Fibroblast of peridontal ligament (primary cell): ENCODE measurements around the gene KIF13A.
A peak's percentile ranks its signal among the peaks of the same experiment; 100 is the strongest.
"Not testable (repeated sequence)": the region's sequence is repeated elsewhere in the genome, so short reads cannot be mapped to it uniquely, and the experiment has no call there.

Experiments used
- DNase-seq: peaks from one replicate; pipeline ENCODE4 v3.0.0-alpha.2; 2010; ENCODE audit errors: extremely low read depth

Gene KIF13A

DNA sequence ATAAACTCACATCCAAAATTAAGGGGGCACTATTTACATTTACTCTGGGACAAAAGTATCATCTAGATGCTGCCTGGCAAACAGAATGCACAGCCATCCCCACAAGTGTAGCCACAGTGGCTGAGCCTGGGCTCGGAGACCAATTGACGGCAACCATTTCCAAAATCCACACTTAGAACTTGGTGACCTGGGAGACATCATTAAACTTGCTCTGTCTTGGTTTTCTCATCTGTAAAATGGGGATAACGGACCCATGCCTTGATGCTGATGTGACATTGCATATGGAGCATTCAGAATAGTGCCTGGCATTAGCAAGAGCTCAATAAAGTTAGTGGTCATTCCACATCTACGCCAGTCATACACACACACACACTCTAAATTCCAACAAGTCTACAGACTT, 140.7 kb downstream of the KIF13A start:
- DNase-seq = no peak

DNA sequence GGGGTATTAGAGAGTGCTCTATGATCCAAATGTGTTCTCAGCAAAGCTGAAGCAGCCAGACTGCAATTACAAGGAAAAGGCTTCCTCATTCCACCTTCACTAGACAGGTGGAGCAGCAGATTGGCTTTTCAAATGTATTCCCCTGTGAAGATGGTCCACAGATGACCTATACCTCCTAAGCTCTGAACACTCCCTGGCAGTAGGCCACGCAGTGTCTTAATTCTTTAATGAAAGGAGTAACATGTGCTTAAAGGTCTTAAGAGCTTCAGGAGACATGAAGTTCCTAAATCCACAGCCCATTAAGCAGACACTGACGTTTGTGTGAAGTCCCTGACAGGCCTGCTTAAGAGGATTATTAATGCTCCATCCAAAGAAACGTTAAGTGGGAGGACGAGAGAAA, 141.8 kb downstream of the KIF13A start:
- DNase-seq = no peak

DNA sequence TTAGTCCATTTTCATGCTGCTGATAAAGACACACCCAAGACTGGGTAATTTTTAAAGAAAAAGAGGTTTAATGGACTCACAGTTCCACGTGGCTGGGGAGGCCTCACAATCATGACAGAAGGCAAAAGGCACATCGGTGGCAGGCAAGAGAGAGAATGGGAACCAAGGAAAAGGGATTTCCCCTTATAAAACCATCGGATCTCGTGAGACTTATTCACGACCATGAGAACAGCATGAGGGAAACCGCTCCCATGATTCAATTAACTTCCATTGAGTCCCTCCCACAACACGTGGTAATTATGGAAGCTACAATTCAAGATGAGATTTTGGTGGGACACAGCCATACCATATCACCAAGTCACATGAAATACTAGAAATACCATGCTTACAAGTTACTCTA, 142.5 kb downstream of the KIF13A start:
- DNase-seq = not testable (repeated sequence)

DNA sequence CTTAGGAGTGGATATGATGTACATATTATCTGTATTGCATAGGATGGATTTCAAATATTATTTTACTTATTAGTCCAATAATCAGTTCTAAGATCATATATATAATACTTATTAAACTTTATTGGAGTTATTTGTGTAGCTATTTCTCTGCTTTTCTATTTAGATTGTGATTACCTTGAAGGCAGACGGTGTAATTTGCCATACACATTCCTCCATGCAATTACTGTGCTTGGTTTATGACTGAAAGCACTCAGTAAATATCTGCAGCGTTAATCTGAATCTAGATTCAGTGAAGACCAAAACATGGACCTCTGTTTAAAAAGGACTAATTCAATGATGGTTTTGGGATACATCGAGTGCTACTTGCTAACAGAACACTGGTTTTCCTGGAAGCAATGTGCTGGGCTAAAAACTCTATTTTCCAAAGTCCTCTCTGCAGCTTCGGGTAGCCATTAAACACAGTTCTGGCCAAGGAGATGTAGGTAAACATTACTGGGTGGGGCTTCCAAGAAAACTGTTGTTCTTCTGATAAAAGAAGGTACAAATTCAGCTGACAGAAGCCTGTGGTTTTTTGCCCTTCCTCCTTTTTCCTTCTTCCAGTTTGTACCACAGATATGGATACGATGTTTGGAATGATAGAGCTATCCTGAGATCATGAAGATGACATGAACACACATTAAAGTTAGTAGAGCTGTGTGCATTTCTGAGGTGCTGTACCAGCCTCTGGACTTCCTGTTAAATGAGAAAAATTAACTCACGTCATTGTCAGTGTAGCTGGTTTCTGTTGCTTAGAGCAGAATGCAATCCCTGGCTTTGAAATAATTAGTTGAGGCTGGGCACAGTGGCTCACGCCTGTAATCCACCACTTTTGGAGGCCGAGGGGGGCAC, 144.3 kb downstream of the KIF13A start:
- no peak for DNase-seq

DNA sequence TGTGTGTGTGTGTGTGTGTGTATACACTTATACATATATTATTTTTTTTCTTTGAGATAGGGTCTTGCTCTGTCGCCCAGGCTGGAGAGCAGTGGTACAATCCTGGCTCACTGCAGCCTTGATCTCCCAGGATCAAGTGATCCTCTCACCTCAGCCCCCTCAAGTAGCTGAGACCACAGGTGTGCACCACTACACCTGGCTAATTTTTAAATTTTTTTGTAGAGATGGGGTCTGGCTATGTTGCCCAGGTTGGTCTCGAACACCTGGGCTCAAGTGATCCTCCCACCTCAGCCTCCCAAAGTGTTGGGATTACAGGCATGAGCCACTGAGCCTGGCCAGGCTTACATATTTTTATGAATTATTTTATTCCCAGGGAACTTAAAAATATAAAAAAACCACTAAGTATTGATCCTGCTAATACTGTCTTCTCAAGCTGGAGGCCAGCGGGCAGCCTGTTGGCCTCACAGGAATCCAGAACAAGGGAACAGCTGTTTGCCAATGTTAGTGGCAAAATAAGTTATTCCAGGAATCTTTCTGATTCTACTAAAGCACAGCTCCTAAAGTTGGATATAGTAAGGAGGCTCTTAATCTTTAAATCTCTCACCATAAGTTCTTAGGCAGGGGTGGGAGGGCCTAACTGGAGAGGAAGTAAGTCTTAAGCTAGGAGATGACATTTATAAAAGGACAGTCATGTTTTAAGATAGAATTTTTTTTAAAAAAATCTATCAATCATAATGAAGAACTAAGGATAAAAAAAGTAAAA, 145.2 kb downstream of the KIF13A start:
- DNase-seq = no peak

DNA sequence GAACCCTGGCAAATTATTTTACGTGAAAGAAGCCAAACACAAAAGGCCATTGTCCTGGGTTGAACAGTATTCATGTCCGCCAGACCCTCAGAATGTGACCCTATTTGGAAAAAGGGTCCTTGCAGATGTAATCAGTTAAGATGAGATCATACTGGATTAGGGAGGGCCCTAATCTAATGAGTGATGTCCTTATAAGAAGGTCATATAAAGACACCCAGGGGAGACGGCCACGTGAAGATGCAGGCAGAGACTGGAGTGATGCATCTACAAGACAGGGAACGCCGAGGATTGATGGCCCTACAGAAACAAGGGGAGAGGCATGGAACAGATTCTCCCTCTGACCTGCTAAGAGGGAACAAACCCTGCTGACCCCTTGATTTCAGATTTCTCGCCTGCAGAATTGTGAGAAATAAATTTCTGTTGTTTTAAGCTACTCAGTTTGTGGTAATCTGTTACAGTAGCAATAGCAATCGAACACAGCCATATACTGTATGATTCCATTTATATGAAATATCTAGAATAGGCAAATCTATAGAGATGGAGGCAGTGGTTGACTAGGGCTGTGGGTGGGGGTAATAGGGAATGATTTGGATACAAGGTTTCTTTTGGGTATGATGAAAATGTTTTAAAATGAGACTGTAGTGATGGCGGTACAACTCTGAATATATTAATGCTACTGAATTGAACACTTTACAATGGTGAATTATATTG, 147.8 kb downstream of the KIF13A start:
- DNase-seq = no peak

- DNase-seq = no peak
Measured at GRCh38 chr6:17836293-17836692, 151.1 kb downstream of the KIF13A start.

GRCh38 chr6:17835784-17836183, 151.7 kb downstream of the KIF13A start:
- DNase-seq = no peak

DNA sequence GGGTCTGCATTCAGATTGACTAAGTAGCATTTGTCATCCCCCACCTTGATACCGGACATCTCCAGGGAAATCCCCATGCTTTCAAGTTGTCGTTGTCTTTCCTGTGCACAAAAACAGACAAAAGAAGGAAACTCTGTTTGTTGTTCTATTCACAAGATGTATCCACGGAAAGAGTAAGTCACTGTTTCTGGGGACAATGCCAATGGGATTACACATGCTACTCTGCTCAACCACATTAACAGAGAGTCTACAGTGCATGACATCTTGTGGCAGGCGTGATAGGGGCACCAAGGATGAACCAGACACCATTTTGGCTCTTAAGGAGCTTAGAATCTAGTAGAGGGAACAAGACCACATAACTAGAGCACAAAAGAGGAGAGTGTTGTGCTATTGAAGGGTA, 156.3 kb downstream of the KIF13A start:
- DNase-seq = peak; percentile 86

DNA sequence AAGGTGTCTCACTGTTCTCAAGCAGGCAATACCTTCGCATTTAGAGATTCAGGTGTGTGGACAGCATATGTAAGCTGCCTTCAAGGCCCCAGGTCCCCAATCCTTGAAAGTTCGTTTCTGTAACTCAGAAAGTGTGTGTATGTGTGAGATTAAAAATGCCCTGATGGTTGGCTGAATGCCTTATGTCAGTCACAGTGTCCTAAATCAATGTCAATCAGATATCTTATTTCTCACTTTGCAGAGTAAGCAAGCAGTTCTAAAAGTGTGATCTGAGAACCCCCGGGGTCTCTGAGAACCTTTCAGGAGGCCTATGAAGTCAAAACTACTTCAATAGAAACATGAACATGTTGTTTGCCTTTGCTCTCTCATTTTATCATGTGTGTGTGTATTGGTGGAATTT, 157.5 kb downstream of the KIF13A start:
- DNase-seq = no peak

DNA sequence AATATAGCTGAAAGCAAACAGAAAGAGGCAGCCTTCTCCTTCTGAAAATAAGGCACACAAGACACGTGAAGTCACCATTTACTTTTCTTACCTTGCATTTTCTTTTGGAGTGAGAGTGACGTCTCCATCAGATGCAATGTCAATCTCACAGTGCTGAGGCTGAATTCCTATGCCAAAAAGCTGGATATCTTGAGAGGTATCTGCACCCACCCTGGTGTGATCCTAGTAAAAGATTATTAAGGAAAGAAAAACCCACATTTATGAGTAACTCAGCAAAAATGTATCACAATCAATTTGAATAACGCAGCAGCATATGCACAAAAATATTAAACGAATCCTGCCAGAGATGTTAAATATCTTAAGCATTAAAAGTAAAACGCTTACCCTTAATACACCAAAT, 159.3 kb downstream of the KIF13A start:
- no peak for DNase-seq

DNA sequence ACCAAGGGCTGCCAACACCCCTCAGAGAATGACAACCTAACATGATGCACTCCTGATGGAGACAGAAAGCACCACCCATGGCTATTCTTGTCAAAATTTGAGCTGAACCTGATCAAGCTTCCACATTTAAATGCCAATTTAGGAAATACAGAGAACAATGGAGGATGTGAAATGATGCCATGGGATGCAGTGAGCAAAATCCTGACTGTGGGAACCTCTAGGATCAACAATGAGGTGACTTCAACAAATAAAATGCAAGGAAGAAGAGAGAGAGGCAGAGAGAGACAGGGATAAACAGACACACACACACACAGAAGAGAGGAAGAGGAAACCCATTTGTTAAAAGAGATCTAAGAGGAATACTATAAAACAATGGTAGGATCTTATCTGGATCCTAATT, 161.1 kb downstream of the KIF13A start:
- no peak for DNase-seq

GRCh38 chr6:17820055-17820454, 167.4 kb downstream of the KIF13A start:
- DNase-seq = no peak

DNA sequence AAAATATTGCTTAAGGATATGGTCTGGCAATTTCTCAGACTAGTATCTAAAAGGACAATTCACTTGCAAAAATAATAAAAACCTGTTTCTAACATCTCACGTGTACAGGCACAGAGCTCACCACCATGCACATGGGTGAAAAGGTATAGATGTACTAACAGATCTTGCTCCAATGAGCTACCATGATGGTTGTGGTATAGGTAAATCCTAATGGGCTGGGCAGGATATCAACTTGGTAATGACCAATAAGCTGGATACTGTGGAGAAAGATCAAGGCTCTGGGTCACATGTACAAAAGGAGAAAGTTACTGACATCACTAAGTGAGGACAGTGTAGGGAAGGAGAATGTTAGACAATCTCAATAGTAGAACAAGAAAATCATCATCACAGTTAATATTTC, 169.7 kb downstream of the KIF13A start:
- DNase-seq = no peak

DNA sequence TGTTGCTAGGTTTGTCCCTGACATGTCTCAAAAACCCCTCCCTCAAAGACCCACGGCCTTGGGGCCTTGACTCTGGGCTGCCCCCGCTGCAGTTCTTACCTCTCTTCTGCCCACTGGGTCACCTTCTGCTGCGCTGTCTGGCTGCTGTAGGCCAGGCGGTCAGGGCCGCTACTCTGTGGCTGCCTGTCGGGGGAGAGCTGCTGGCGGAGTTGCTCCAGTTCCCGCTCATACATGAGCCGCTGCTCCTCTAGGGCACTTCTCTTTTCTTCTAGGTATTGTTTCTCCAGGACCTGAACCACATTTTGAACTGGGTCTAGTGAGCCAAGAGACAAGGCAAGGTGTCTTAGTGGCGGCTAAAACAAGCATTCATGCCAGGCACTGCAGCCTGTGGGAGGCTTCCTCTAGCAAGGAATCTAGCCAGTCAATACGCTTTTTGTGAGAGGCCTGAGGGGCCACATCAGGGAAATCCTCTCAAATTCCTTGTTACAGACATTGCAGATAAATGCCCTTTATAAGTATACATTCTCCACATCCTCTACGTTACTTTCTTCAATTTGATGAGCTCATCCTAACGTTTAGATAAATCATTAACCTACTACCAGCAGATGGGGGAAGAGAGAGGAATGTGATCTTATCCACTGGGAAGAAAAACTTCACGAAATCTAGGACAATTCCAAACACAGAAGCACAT, 170.4 kb downstream of the KIF13A start:
- peak; percentile 58 for DNase-seq

DNA sequence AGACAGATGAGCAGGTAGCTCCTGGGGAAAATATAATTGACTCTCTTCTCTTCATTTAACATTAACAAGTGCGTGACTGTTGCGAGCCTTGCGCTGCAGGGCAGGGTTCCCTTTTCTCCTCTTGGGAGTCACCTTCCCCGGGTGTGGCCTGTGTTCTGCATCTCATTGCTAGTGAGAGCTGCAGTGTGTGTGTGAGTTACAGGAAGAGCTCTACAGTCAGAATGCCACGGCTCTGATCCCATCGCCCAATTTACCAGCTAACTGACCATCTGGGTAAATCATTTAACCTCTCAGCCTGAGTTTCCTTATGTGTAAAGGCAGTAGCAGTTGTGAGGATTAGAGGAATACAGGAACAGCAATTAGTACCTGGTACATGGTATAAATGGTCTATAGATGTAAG, 173.9 kb downstream of the KIF13A start:
- DNase-seq = no peak

DNA sequence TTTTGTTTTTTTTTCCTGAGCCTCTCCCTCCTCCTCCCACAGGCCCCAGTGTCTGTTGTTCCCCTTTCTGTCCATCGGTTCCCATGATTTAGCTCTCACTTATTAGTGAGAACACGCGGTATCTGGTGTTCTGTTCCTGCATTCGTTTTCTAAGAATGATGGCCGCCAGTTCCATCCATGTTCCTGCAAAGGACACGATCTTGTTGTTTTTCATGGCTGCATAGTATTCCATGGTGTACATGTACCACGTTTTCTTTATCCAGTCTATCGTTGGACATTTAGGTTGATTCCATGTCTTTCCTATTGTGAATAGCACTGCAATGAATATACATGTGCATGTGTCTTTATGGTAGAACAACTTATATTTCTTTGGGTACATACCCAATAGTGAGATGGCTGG, 175.1 kb downstream of the KIF13A start:
- no peak for DNase-seq

DNA sequence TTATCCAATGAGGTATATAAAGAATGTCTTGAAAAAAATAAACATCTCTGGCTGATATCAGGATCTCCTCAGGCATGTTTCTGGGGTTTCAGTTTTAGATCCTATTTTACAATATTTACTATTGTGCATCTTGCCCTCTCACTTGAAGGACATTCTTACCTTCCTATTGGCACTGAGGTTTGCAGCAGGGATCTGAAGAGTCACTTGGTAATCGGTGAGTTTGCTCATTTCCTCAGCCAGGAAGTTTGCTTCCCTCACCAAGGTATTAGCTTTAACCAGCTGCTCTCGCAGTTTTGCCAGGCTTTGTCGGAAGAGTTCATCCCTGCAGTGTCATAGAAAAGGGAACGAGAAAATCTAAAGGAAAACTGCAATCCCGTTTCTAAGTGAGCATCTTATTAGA, 178.8 kb downstream of the KIF13A start:
- no peak for DNase-seq

- DNase-seq = not testable (repeated sequence)
Measured at GRCh38 chr6:17807431-17807830, 180.0 kb downstream of the KIF13A start.

DNA sequence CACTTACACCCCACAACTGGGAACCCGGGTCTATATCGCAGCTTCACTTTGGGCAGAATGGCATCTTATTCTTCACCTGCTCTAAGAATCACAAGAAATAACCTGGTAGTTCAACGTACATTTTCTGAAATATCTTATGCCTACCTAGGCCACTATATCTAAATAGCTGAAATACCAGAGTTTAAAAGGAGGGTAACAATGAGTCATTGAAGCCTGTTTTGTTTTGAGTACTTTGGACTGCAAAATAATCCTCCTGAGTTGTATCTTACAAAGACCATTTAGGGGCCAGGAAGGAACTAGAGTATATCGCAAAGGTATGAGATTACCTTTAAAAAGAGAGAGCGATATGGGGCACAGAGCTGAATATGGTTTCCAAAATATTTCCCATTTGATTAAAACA, 184.0 kb downstream of the KIF13A start:
- no peak for DNase-seq

GRCh38 chr6:17798477-17799154, 188.8 kb downstream of the KIF13A start:
- DNase-seq = no peak
